Measurements from ENCODE around the gene SRD5A1.

DNA sequence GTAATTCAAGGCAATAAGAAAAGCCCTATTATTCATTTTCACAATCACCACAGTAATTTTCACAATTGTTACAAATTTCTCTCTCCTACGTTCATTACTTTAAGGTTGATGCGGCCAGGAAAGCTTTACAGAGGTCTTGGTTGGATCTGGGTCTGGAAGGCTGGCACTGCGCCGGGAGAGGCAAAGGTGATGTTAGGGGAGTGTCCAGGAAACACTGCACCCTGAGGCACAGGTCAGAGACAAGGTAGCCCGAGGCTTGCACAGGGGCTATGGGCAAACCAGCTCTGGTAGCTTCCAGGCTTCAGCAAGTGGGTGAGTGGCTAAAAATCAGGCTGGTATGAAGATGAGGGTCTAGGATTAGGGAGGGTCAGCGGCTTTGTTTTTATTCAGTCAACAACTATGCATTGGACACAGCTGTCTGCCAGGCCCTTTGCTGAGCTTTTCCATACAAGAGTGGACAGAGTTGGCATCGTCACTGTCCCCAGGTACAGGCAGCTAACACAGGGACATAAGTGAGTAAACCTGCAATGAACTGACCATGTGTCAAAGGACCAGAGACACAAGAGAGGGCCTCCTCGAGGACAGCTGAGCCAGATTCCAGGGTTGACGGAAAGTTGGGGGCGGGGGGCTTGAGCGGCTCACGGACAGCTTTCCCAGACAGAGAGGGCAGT is 67.6 kb downstream of the SRD5A1 start:
- TF ChIP-seq, protein P1, sequence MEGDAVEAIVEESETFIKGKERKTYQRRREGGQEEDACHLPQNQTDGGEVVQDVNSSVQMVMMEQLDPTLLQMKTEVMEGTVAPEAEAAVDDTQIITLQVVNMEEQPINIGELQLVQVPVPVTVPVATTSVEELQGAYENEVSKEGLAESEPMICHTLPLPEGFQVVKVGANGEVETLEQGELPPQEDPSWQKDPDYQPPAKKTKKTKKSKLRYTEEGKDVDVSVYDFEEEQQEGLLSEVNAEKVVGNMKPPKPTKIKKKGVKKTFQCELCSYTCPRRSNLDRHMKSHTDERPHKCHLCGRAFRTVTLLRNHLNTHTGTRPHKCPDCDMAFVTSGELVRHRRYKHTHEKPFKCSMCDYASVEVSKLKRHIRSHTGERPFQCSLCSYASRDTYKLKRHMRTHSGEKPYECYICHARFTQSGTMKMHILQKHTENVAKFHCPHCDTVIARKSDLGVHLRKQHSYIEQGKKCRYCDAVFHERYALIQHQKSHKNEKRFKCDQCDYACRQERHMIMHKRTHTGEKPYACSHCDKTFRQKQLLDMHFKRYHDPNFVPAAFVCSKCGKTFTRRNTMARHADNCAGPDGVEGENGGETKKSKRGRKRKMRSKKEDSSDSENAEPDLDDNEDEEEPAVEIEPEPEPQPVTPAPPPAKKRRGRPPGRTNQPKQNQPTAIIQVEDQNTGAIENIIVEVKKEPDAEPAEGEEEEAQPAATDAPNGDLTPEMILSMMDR (IDR thresholded peaks at IDR 0.05), result no peak
- no peak for TF ChIP-seq POLR2AphosphoS5 (IDR thresholded peaks at IDR 0.05; ENCODE audit: low read depth, low read length)
- TF ChIP-seq, protein P2, sequence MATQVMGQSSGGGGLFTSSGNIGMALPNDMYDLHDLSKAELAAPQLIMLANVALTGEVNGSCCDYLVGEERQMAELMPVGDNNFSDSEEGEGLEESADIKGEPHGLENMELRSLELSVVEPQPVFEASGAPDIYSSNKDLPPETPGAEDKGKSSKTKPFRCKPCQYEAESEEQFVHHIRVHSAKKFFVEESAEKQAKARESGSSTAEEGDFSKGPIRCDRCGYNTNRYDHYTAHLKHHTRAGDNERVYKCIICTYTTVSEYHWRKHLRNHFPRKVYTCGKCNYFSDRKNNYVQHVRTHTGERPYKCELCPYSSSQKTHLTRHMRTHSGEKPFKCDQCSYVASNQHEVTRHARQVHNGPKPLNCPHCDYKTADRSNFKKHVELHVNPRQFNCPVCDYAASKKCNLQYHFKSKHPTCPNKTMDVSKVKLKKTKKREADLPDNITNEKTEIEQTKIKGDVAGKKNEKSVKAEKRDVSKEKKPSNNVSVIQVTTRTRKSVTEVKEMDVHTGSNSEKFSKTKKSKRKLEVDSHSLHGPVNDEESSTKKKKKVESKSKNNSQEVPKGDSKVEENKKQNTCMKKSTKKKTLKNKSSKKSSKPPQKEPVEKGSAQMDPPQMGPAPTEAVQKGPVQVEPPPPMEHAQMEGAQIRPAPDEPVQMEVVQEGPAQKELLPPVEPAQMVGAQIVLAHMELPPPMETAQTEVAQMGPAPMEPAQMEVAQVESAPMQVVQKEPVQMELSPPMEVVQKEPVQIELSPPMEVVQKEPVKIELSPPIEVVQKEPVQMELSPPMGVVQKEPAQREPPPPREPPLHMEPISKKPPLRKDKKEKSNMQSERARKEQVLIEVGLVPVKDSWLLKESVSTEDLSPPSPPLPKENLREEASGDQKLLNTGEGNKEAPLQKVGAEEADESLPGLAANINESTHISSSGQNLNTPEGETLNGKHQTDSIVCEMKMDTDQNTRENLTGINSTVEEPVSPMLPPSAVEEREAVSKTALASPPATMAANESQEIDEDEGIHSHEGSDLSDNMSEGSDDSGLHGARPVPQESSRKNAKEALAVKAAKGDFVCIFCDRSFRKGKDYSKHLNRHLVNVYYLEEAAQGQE (IDR thresholded peaks at IDR 0.05; ENCODE audit: insufficient read depth in 1 of 2, low read depth in 2 of 2, low read length in 1 of 2), result no peak
- TF ChIP-seq SIN3A (IDR thresholded peaks at IDR 0.05; ENCODE audit: borderline replicate concordance, insufficient read depth, low read depth, low read length), result no peak

All from Panc1 (cell line).